ENCODE measurements around the gene SHPK. TPM values are rescaled to one million over a fixed set of nuclear protein-coding genes. Genes with fewer than 3 reads are reported as not detected.
A peak's percentile ranks its signal among the peaks of the same experiment; 100 is the strongest.

SHPK gene
- polyA plus RNA-seq, 6 donors from 2014 or later = 4.3 to 8.4 (median 6.6) TPM

- Mint-ChIP-seq H3K4me1 (peaks cover 20 to 25% (median 20%) of the 10 kb centered on the region in 3 donors), H3K36me3 (peaks cover 0 to 10% of the 10 kb centered on the region in 2 donors), H3K9me3 (no peaks in the 10 kb centered on the region), H3K4me3 (peak overlapping the region in 1 of 8 donors; percentile 59), H3K27ac (peak overlapping the region in 1 of 6 donors; percentile 72), H3K27me3 (no peaks in the 10 kb centered on the region)
- ATAC-seq (ENCODE audit: low read depth in 2 of 2) (no peak), DNase-seq (no peak)
Observed at GRCh38 chr17:3632287-3632686, 3.8 kb downstream of the SHPK start.

- Mint-ChIP-seq H3K27me3 (no peaks in the 10 kb centered on the region), H3K9me3 (no peaks in the 10 kb centered on the region), H3K36me3 (peaks cover 5 to 17% of the 10 kb centered on the region in 2 donors), H3K27ac (peak overlapping the region in 1 of 6 donors; percentile 67), H3K4me1 (peaks cover 15 to 22% (median 20%) of the 10 kb centered on the region in 3 donors), H3K4me3 (no peak overlapping the region)
- ATAC-seq (ENCODE audit: low read depth in 2 of 2) (no peak), DNase-seq (no peak)
Observed at GRCh38 chr17:3630781-3631180, 5.3 kb downstream of the SHPK start.

GRCh38 chr17:3627769-3628167 is 8.3 kb downstream of the SHPK start:
- Mint-ChIP-seq H3K27me3 (no peaks in the 10 kb centered on the region), H3K36me3 (peaks cover 5 to 17% of the 10 kb centered on the region in 2 donors), H3K4me3 (no peak overlapping the region), H3K9me3 (no peaks in the 10 kb centered on the region), H3K27ac (no peak overlapping the region), H3K4me1 (peaks cover 0 to 10% (median 7%) of the 10 kb centered on the region in 3 donors)
- ATAC-seq (ENCODE audit: low read depth in 2 of 2) = no peak
- no peak for DNase-seq

- no peak for ATAC-seq (ENCODE audit: low read depth in 2 of 2)
- Mint-ChIP-seq H3K27ac (peak overlapping the region in 1 of 6 donors; percentile 21), H3K27me3 (no peaks in the 10 kb centered on the region), H3K9me3 (no peaks in the 10 kb centered on the region), H3K4me3 (no peak overlapping the region), H3K36me3 (peaks cover 5 to 17% of the 10 kb centered on the region in 2 donors), H3K4me1 (peaks cover 0 to 7% (median 6%) of the 10 kb centered on the region in 3 donors)
- DNase-seq = no peak
Observed at GRCh38 chr17:3626831-3627768, 8.9 kb downstream of the SHPK start.

DNA sequence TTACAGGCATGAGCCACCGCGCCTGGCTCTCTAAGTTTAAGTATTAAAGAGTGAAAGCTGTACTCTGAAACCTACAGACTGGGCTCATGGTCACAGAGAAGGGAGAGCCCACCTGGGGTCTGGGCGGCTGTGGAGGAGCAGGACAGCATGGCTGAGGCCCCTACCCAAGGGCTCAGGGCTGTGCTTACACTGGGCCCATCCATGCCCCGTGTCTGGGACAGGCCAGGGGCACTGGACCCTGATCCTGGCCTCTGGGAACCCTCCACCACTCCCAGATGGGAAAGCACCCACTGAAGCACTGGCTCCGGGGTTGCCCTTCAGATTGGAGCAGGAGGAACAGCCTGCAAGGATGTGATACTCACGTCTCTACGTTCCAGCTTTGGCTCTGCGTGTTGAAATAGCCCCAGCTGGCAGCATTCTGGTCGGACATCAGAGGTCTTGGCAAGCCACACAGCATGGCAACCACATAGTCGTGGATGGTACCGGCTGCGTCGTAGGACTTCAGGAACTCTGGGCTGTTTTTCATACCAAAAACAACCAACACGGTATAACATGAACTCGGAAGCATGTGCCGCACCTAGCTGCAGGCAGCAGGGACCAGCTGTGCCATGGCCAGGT is 13.0 kb downstream of the SHPK start:
- H3K4me1 Mint-ChIP-seq = peaks cover 0 to 3% (median 0%) of the 10 kb centered on the region in 3 donors
- H3K9me3 Mint-ChIP-seq = no peaks in the 10 kb centered on the region
- ATAC-seq (ENCODE audit: low read depth in 2 of 2) (no peak), DNase-seq (no peak)
- H3K27ac Mint-ChIP-seq = no peak overlapping the region
- H3K27me3 Mint-ChIP-seq = no peaks in the 10 kb centered on the region
- peaks cover 11 to 13% of the 10 kb centered on the region in 2 donors for H3K36me3 Mint-ChIP-seq
- no peak overlapping the region for H3K4me3 Mint-ChIP-seq

GRCh38 chr17:3621146-3621720 is 14.8 kb downstream of the SHPK start:
- H3K9me3 Mint-ChIP-seq = peaks cover 0 to 7% (median 4%) of the 10 kb centered on the region in 7 donors
- peaks cover 10 to 17% of the 10 kb centered on the region in 2 donors for H3K36me3 Mint-ChIP-seq

DNA sequence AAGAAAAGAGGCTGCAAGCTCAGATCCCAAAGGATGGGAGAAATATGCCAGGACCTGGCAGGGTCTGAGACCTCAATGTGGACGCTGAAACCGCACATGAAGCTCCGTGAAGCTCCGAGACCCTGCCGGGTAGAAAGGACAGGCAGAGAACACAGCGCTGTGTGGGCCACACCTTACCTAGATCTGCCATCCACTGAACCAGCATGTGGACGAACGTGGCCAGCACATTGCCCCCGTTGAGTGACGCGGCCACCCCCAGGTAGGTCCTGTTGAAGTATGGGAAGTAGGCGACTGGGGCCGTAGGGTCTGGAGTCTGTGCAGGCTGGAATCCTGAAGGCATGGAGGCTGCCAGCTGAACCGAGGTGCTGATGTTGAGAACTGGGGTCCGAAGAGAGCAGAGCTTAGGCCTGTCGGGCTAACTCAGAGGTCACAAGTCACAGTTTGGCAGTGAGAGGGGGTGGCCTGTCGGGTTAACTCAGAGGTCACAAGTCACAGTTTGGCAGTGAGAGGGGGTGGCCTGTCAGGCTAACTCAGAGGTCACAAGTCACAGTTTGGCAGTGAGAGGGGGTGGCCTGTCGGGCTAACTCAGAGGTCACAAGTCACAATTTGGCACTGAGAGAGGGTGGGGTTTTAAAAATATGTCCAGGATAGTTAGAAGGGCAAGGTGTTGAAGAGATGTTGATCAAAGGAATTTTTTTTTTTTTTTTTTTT is 20.7 kb downstream of the SHPK start:
- Mint-ChIP-seq H3K9me3 (peaks cover 0 to 7% (median 4%) of the 10 kb centered on the region in 7 donors), H3K4me3 (peak overlapping the region in 1 of 8 donors; percentile 42), H3K4me1 (no peaks in the 10 kb centered on the region), H3K27ac (no peak overlapping the region), H3K36me3 (peaks cover 14 to 32% of the 10 kb centered on the region in 2 donors), H3K27me3 (no peaks in the 10 kb centered on the region)
- ATAC-seq (ENCODE audit: low read depth in 2 of 2) = no peak
- DNase-seq = no peak

More at GRCh38 chr17:3621146-3621720, 14.8 kb downstream of the SHPK start:
- DNase-seq (no peak), ATAC-seq (ENCODE audit: low read depth in 2 of 2) (no peak)
- Mint-ChIP-seq H3K4me1 (peaks cover 0 to 3% (median 0%) of the 10 kb centered on the region in 3 donors), H3K4me3 (no peak overlapping the region), H3K27ac (peak overlapping the region in 1 of 6 donors; percentile 74), H3K27me3 (no peaks in the 10 kb centered on the region)

GRCh38 chr17:3613124-3613523 is 22.9 kb downstream of the SHPK start:
- H3K9me3 Mint-ChIP-seq = peaks cover 0 to 7% (median 4%) of the 10 kb centered on the region in 7 donors
- DNase-seq (no peak), ATAC-seq (ENCODE audit: low read depth in 2 of 2) (no peak)
- no peak overlapping the region for H3K4me3 Mint-ChIP-seq
- no peaks in the 10 kb centered on the region for H3K4me1 Mint-ChIP-seq
- no peak overlapping the region for H3K27ac Mint-ChIP-seq
- H3K27me3 Mint-ChIP-seq = no peaks in the 10 kb centered on the region
- peaks cover 5 to 32% of the 10 kb centered on the region in 2 donors for H3K36me3 Mint-ChIP-seq

DNA sequence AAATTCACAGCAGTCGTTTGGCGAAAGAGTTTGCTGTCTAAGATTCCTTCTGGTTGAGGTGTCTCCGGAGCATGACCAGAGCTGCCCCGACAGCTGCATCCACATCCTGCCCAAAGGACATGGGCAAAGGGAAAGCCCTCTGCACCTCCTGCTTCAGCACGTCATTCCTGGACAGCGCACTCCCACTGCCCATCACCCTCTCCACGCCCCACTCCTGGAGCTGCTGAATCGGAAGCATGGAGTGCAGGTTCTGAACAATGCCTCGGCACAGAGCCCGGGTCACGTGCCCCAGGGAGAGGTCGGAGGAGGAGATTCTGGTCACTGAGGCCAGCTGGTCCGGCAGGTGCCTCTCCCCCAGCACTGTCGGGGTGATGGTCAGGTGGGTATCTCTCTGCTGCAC is 25.5 kb downstream of the SHPK start:
- DNase-seq (no peak), ATAC-seq (ENCODE audit: low read depth in 2 of 2) (no peak)
- Mint-ChIP-seq H3K4me3 (no peak overlapping the region), H3K4me1 (no peaks in the 10 kb centered on the region), H3K9me3 (peaks cover 0 to 2% (median 0%) of the 10 kb centered on the region in 7 donors), H3K27me3 (no peaks in the 10 kb centered on the region), H3K27ac (no peak overlapping the region), H3K36me3 (peaks cover 0 to 18% of the 10 kb centered on the region in 2 donors)

GRCh38 chr17:3609689-3610088 is 26.4 kb downstream of the SHPK start:
- Mint-ChIP-seq H3K27me3 (no peaks in the 10 kb centered on the region), H3K4me1 (no peaks in the 10 kb centered on the region), H3K9me3 (peaks cover 0 to 2% (median 0%) of the 10 kb centered on the region in 7 donors), H3K36me3 (peaks cover 0 to 10% of the 10 kb centered on the region in 2 donors), H3K4me3 (no peak overlapping the region), H3K27ac (no peak overlapping the region)
- ATAC-seq (ENCODE audit: low read depth in 2 of 2) (no peak), DNase-seq (no peak)

- ATAC-seq (ENCODE audit: low read depth in 2 of 2) (no peak), DNase-seq (no peak)
- no peaks in the 10 kb centered on the region for H3K9me3 Mint-ChIP-seq
- no peaks in the 10 kb centered on the region for H3K36me3 Mint-ChIP-seq
- H3K27ac Mint-ChIP-seq = peak overlapping the region in 1 of 6 donors; percentile 69
- H3K4me3 Mint-ChIP-seq = no peak overlapping the region
- no peaks in the 10 kb centered on the region for H3K4me1 Mint-ChIP-seq
- no peaks in the 10 kb centered on the region for H3K27me3 Mint-ChIP-seq
Observed at GRCh38 chr17:3603870-3604259, 32.2 kb downstream of the SHPK start.

DNA sequence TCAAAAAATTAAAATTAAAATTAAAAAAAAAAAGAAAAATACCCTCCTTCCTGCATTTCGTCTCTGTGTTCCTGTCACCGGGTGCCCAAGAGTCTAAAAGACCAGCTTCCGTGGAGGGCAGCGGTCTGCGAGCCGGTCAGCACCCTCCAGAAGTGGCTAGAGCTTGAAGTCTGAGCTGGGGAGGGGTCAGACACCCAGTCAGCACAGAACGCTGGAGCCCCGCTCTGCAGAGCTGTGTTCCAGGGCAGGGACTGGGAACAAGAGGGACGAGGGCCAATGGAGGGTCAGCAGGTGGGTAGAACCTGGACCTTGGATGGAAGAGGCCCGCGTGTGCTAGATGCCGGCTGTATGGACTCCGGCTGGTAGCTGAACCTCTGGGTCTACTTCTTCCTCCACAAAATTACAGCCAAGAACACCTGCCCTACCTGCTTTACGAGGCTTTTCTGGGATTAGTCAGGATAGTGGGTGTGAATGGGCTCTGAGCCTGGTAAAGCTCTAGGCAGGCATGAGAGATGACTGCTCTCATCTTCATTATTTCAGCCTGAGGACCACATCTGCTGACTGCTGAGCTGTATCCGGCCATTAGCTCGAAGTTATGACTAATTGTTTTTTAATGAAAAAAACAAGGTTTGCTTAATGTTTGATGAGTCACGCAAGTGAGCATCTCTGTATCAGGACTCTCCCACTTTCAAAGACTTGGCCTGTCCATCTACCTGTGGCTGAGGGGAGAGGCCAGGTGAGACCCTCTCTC is 32.8 kb downstream of the SHPK start:
- DNase-seq (no peak), ATAC-seq (ENCODE audit: low read depth in 2 of 2) (no peak)
- no peaks in the 10 kb centered on the region for H3K36me3 Mint-ChIP-seq
- no peaks in the 10 kb centered on the region for H3K4me1 Mint-ChIP-seq
- peak overlapping the region in 1 of 6 donors; percentile 69 for H3K27ac Mint-ChIP-seq
- no peaks in the 10 kb centered on the region for H3K9me3 Mint-ChIP-seq
- H3K27me3 Mint-ChIP-seq = no peaks in the 10 kb centered on the region
- H3K4me3 Mint-ChIP-seq = no peak overlapping the region
